IPS DF 4.7 (cell line): ENCODE results near the gene GNPDA2.
"Not testable (repeated sequence)": the region's sequence is repeated elsewhere in the genome, so short reads cannot be mapped to it uniquely, and the experiment has no call there.

Source experiments
- DNase-seq: peaks from one replicate; pipeline ENCODE4 v3.0.0-alpha.2; 2013; ENCODE audit warnings: low spot score; ENCODE audit errors: extremely low read depth

The GNPDA2 gene

GRCh38 chr4:44726038-44726871 lies at the start of gene GNPDA2:
GNPDA2 (minus strand) TSS chr4:44726556; CDS start chr4:44722207, 4,349 bp downstream.
- DNase-seq, result peak; percentile 36

- DNase-seq, result no peak
Measured at GRCh38 chr4:44772340-44772739, 46.0 kb upstream of the GNPDA2 start.

- no peak for DNase-seq
Measured at GRCh38 chr4:44771789-44772188, 45.4 kb upstream of the GNPDA2 start.

GRCh38 chr4:44766453-44766852 lies 40.1 kb upstream of the GNPDA2 start:
- DNase-seq, result no peak

GRCh38 chr4:44765116-44765515 lies 38.8 kb upstream of the GNPDA2 start:
- DNase-seq, result no peak

GRCh38 chr4:44761306-44761705 lies 35.0 kb upstream of the GNPDA2 start:
- DNase-seq, result no peak

- no peak for DNase-seq
Measured at GRCh38 chr4:44760142-44760898, 34.0 kb upstream of the GNPDA2 start.

GRCh38 chr4:44756559-44756958 lies 30.2 kb upstream of the GNPDA2 start:
- no peak for DNase-seq

GRCh38 chr4:44740201-44740600 lies 13.8 kb upstream of the GNPDA2 start:
- DNase-seq, result no peak

GRCh38 chr4:44738615-44739014 lies 12.3 kb upstream of the GNPDA2 start:
- no peak for DNase-seq

GRCh38 chr4:44736900-44737299 lies 10.5 kb upstream of the GNPDA2 start:
- no peak for DNase-seq

GRCh38 chr4:44728694-44729093 lies 2.3 kb upstream of the GNPDA2 start:
- not testable (repeated sequence) for DNase-seq

- no peak for DNase-seq
Measured at GRCh38 chr4:44727471-44727870, 1.1 kb upstream of the GNPDA2 start.

- DNase-seq, result no peak
Measured at GRCh38 chr4:44725726-44726037, 674 bp downstream of the GNPDA2 start.

- no peak for DNase-seq
Measured at GRCh38 chr4:44725166-44725565, 1.2 kb downstream of the GNPDA2 start.

- DNase-seq, result no peak
Measured at GRCh38 chr4:44722001-44722400, 4.4 kb downstream of the GNPDA2 start.

- no peak for DNase-seq
Measured at GRCh38 chr4:44720371-44720770, 6.0 kb downstream of the GNPDA2 start.

GRCh38 chr4:44716597-44716996 lies 9.8 kb downstream of the GNPDA2 start:
- DNase-seq, result no peak

GRCh38 chr4:44713125-44713524 lies 13.2 kb downstream of the GNPDA2 start:
- no peak for DNase-seq

GRCh38 chr4:44704673-44705072 lies 21.7 kb downstream of the GNPDA2 start:
- no peak for DNase-seq

- no peak for DNase-seq
Measured at GRCh38 chr4:44701037-44701436, 25.3 kb downstream of the GNPDA2 start.

GRCh38 chr4:44700427-44700826 lies 25.9 kb downstream of the GNPDA2 start:
- no peak for DNase-seq

GRCh38 chr4:44684648-44685047 lies 41.7 kb downstream of the GNPDA2 start:
- DNase-seq, result no peak
